ENCODE measurements around the gene HSPA12B. TPM values are rescaled to one million over a fixed set of nuclear protein-coding genes. Genes with fewer than 3 reads are reported as not detected.

HSPA12B gene
- total and polyA plus RNA-seq, 9 of the 15 experiments (the other 6 are each of a cell fraction or from before 2014, with no cell fraction given): 0.03 to 0.07 TPM; not detected in 7

DNA sequence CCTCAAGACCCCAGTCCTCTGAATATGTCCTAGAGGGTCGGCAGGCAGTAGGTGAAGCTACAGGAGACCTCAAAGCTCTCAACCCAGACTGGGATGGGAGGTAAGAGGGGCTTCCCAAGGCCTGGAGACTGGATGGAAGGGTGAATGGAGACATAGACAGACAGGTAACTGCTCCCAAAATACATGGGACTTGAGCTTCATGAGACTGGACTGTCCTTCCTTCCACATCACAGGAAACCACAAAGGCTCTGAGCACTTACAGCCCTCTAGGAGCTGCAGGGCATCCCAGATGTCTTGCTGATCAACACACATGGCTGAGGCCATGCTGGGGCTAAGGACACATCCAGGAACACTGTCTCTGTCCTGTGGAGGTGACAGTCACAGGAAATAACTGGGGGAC is 11.6 kb downstream of the HSPA12B start:
- FAIRE-seq: no peak
- in situ Hi-C loops (cut with MboI): no loop called here
- Histone ChIP-seq H3K4me1 (replicated peaks in 1 of 2; ENCODE audit: control insufficient read depth in 2 of 2, insufficient read depth in 2 of 2, low read length in 2 of 2) (peaks cover 3 to 40% of the 10 kb centered on the region in 2 experiments; a peak in 3 of 5 replicates), H3K27ac (ENCODE audit: extremely low read depth, low read depth, low read length) (no peak overlapping the region), H3K27me3 (ENCODE audit: control insufficient read depth in 2 of 2, insufficient read depth in 2 of 2, low read length in 2 of 2) (no peaks in the 10 kb centered on the region), H3K9me1 (ENCODE audit: control insufficient read depth, insufficient read depth, low read length) (no peaks in the 10 kb centered on the region), H3K4me3 (0 out of 2 replicates have a peak overlapping the region, but pooled peaks have one; percentile 38), H4K20me1 (replicated peaks; ENCODE audit: control insufficient read depth, insufficient read depth, low read length) (no peaks in the 10 kb centered on the region), H3K4me2 (ENCODE audit: insufficient read depth, low read length) (peak overlapping the region; percentile 86), H2AFZ (ENCODE audit: low read depth, low read length) (peak overlapping the region; percentile 96; the same call in 1 of the 2 replicates), H3K79me2 (ENCODE audit: control insufficient read depth, insufficient read depth, low read length) (no peaks in the 10 kb centered on the region), H3K36me3 (ENCODE audit: control insufficient read depth, insufficient read depth, low read length) (no peaks in the 10 kb centered on the region), H3K9ac (ENCODE audit: insufficient read depth in 1 of 2, low read depth in 2 of 2, low read length in 2 of 2) (peak overlapping the region; percentile 27 to 70; a peak in 2 of 4 replicates), H3K9me3 (replicated peaks; ENCODE audit: control insufficient read depth, insufficient read depth, low read depth, low read length) (no peaks in the 10 kb centered on the region)
- TF ChIP-seq, protein P1, sequence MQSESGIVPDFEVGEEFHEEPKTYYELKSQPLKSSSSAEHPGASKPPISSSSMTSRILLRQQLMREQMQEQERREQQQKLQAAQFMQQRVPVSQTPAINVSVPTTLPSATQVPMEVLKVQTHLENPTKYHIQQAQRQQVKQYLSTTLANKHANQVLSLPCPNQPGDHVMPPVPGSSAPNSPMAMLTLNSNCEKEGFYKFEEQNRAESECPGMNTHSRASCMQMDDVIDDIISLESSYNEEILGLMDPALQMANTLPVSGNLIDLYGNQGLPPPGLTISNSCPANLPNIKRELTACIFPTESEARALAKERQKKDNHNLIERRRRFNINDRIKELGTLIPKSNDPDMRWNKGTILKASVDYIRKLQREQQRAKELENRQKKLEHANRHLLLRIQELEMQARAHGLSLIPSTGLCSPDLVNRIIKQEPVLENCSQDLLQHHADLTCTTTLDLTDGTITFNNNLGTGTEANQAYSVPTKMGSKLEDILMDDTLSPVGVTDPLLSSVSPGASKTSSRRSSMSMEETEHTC (IDR thresholded peaks at IDR 0.05): no peak
- ChIA-PET CTCF (ENCODE audit: low intra/inter-chr PET ratio) (no interaction called here), POLR2A (interaction anchor here (0.6 to 0.7 kb wide), 2 partner anchors 96 to 1513 kb away, joined by 3 read pairs; no protein-coding TSS in a partner anchor)
- ATAC-seq: no peak
- BruUV-seq (replicated peaks): TSS peak; percentile 81
- intact Hi-C loops (cut with micrococcal nuclease): no loop called here
- DNase-seq (ENCODE audit: extremely low read depth in 1 of 4, low spot score in 3 of 4): no peak
- WGBS (ENCODE audit: insufficient coverage, low coverage, missing lambda C conversion rate): 70% methylated on average over 1 of the region's 1 CpG

Measured in K562 (cell line).